ENCODE results near the gene NUP88.
"Not testable (repeated sequence)": the region's sequence is repeated elsewhere in the genome, so short reads cannot be mapped to it uniquely, and the experiment has no call there.

The NUP88 gene

DNA sequence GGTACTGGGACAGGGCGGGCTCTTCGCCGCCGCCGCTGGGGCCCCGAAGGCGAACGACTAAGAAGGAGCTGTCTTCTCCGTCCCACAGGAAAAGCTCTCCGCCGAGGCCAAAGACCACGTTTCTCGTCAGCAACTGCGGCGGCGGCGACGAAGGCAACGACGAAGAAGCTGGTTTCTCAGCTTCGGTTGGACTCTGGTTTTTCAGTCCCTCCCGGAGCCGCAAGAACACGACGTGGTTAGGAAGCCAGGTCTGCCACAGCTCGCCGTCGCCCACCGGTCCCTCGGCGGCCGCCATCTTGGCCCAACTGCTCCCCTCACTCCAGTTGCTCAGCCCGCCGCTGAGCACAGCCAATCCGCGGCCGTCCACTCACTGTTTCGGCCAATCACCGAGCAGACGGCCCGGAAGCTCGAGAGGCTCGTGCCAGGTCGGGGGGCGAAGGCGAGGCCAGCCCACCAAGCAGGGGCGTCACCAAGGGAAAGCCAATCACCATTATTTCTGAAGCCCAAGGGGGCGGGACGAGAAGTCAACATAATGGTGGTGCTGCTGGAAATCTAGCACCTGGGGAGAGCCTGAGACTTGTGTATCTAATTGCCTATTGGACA lies at the start of gene NUP88:
TSS of gene NUP88 (minus strand) at position 307 of the 603 bp plus-strand sequence. CDS start at position 295, 12 bp downstream.
- in situ Hi-C loops (cut with MboI; ENCODE audit: low sequenced_read_pairs): no loop called here

DNA sequence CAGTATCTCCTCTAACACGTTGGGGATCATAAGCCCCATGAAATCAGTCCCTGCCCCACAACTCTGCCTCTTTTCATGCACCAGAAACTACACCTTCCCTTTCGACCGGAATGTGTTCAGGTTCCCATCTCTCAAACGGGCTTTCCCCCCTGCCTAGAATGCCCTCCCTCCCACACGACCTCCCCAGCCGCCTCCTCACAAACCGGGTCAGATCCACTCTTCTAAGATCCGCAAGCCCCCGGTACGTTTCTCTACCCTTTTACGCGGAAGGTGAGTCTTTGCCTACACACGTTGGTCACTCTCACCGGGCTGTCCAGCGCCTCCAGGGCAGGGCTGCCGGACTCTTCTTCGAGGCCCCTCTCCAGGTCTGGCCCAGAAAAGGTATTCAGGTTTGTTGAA lies 48.6 kb upstream of the NUP88 start:
- in situ Hi-C loops (cut with MboI; ENCODE audit: low sequenced_read_pairs): no loop called here

DNA sequence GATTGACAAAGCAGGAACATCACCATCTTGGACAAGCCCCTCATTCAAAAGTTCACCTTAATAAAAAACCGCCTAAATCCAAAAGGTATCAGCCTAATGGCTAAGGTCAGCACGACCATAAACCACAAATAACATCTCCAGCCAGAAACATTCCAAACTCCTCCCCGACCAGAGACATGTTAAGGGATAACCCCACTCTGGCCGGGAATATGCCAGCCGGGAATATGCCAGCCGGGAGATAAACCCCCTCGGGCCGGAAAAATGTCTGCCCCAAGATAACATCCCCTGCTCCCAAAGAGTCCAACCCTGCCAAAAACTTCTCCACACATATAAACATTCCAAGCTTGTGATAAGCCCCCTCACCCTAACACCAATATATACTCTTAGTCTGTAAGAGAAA lies 48.0 kb upstream of the NUP88 start:
- in situ Hi-C loops (cut with MboI; ENCODE audit: low sequenced_read_pairs): no loop called here

DNA sequence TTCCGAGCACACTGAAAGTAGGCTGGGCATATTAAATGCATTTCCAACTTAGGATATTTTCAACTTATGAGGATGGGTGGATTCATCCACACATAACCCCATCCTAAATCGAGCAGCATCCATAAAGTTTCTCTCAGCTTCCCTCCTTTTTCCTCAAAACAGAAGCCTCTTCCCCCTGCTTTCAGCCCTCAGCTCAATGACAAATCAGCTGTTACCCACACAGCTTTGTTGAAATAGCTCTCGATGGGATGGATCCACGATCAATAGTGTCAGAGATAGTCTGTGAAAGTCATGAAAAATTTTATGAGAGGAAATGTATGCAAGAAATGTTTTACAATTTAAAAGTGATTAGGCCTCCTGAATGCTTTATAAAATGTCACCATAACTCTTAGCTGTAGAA lies 46.8 kb upstream of the NUP88 start:
- in situ Hi-C loops (cut with MboI; ENCODE audit: low sequenced_read_pairs): no loop called here

DNA sequence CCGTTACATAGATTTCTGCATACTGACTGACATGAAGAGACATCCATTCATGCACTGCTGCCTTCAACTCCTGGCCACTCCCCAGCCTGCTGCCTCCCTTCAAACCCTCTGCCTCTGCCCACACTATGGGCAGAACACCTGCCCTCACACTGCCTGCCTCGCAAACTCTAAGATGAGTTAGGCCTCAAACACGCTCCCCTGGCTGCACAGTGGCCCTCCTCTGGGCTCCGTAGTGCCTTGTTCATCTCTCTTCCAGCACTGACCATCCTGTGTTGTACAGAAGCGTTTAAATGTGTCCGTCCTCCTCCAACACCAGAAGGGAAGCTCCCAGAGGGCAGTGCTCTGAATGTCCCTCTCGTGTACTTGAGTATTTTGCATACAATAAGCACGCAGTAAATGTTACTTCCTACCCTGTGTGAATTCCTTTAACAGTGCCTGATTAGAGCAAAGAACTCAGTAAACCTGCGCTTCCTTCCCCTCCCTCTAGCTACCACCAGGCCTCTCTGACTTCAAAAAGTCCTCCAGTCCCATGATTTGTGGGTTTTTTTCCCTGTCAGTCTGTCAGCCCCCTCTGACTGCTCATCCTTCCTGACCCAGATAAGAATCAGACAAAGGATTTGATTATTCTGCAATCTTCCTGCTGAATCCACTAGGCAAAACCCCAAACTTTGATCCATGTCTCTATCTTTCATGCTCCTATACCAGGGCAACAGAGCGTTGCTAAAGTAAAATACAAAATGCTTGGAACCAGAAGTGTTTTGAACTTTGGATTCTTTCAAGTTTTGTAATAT lies 45.5 kb upstream of the NUP88 start:
- in situ Hi-C loops (cut with MboI; ENCODE audit: low sequenced_read_pairs): no loop called here

DNA sequence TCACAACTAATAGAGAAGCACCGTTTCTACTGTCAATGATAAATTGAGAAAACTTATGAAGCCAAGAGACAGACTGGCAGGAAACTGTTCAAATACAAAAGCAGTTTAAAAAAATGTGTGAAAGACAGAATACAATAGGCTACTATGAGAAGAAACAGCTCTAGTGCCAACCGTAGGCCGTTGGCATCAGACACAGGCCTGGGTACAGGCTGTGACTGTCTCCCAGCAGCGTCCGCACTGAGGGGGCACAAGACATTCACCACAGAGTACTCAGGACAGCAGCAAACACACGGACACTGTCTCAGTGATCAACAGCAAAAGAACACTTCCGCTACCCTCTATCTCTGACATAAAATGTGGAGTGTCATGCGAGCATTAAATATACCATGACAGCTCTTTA lies 27.3 kb upstream of the NUP88 start:
- in situ Hi-C loops (cut with MboI; ENCODE audit: low sequenced_read_pairs): no loop called here

DNA sequence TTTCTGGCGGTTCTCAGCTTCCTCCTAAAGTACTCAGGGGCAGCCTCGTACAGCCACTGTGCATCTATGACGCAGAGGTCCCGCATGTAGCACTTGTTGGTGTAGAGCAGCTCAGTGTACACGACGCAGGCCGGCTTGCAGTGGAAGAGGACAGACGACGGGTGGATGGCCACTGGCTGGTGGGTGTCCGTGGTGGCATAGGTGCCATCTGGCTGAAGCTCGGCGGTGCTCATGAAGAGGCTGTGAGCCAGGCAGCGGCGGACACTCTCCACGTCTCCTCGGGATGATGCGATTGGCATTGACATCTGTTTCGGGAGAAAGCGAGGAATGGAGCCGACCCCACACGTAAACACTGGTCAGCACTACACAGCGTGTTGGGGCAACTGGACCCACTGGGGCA lies 24.7 kb upstream of the NUP88 start:
- in situ Hi-C loops (cut with MboI; ENCODE audit: low sequenced_read_pairs): no loop called here

DNA sequence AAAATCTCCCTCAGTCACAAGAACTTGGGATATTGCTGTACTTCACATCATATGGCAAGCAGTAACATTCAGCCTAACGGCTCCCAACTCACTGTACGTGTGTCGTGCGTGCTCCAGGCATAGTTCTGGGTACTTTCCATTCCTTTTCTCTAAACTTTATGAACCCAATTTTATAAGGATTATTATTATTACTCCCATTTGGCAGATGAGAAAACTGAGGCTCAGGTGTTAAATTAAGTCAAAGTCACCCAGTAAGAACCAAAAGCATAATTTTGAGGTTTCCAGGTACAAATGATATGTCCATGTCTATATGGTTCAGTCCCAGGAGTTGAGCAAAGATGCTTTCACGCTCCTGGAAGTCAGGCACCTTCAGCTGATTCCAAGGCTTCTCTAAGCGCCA lies 24.3 kb upstream of the NUP88 start:
- in situ Hi-C loops (cut with MboI; ENCODE audit: low sequenced_read_pairs): no loop called here

DNA sequence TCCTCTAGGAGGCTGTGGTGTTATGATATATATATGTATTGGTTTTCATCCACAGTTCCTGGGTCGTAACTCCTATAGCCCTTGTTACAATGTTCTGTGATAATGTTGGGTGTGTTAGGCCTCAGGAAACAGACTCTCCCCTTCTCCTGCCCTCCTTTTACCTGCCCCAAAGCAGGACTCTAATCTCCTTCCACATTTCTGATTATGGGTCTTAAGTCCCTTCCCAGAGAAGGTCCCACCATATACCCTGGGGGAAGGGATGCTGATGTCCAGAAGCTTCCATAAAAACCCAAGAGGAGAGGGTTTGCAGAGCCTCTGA lies 19.9 kb upstream of the NUP88 start:
- in situ Hi-C loops (cut with MboI; ENCODE audit: low sequenced_read_pairs): no loop called here

DNA sequence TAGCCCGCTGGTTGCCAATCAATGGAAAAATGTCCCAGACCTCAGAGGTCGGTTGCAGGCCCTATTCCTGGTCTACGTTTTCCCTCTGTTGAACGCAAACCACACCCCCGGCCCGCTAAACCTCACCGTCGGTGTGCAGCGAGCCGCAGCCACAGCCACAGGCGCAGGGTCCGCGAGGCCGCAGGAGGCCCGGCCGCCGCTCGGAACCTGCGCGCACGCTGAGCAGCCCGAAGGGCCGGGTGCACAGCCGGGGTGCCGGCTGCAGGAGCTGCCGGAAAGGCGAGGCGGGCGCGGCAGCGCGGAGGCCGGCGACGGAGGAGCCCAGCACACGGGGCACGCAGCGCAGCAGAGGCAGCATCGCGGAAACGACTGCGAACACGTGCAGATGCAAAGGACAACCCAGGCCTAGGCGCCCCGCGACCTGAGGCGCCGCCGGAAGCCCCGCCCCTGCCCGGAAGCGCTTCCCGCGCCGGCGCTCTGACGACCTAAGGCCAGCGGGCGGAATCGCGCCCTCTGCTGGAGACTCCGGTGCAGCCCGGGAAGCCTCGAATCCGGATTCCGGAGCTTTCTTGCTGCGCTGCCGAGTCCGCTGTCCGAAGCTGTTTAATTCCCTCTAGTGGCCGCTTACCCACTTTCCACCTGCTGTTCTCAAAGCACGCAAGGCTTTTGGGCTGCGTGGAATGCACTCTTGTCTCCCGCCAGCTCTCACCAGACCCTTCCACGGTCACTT lies 19.4 kb upstream of the NUP88 start, which contains the start of gene C1QBP:
TSS of gene C1QBP (minus strand) at position 440 of the 730 bp plus-strand sequence. CDS start at position 358, 82 bp downstream.
- in situ Hi-C loops (cut with MboI; ENCODE audit: low sequenced_read_pairs): no loop called here

DNA sequence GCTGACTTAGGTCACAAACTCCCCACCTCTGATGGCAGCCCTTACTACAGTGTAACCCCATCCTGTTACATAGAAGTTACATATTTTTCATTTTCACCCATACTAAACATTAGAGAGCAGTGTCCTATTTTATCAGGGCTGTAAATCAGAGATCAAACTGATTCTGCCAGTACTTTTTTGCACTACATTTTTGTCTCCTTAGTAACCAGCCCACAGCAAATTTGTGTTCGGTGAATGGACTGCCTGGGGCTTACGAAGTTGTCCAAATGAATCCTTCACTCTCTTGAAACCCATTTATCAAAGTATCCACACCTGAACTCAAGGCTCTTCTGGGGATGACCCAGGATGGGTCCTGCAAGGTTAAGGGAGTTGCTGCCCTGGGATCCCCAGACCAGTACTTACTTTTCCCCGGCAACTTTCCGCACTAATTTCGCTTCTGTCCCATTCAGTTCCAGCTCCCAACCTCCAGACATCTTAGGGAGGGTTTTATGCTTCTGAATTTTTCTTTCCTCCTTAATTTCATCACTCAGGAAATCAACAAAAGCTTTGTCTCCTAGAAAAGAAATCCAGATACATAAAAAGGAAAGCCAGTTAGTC lies 18.4 kb upstream of the NUP88 start:
- in situ Hi-C loops (cut with MboI; ENCODE audit: low sequenced_read_pairs): no loop called here

DNA sequence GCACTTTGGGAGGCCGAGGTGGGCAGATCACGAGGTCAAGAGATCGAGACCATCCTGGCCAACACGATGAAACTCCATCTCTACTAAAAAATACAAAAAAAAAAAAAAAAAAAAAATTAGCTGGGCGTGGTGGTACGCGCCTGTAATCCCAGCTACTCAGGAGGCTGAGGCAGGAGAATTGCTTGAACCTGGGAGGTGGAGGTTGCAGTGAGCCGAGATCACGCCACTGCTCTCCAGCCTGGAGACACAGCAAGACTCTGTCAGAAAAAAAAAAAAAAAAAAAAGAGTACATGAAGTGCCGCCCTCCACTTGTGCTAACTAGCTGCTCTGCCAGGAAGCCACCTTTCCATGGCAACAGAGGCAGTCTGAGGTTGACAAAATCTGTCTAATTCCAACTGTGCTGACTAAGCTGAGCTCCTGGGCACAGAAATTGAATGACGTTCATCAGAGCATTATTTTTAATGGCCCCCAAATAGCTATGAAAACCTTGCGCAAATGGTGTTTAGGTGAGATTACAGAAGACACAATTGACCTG lies 16.4 kb upstream of the NUP88 start:
- in situ Hi-C loops (cut with MboI; ENCODE audit: low sequenced_read_pairs): not testable (repeated sequence)

DNA sequence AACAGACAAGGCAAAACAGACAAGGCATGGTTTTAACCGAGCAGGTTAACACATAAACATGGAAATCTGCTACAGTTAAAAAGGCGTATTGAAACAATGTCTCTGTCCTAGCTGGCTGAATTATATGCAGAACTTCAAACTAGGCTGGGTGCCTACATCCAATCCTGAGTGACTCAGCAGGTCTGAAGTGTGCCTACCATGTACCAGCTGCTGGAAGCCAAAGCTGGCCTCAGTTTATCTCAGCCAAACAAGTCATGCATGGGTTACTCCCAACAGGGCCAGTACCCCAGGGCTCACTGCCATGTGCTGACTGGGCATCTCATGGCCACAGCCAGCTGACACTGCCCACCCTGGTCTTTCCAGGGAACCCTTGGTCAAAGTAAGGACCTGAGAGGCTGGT lies 15.5 kb upstream of the NUP88 start:
- in situ Hi-C loops (cut with MboI; ENCODE audit: low sequenced_read_pairs): no loop called here

DNA sequence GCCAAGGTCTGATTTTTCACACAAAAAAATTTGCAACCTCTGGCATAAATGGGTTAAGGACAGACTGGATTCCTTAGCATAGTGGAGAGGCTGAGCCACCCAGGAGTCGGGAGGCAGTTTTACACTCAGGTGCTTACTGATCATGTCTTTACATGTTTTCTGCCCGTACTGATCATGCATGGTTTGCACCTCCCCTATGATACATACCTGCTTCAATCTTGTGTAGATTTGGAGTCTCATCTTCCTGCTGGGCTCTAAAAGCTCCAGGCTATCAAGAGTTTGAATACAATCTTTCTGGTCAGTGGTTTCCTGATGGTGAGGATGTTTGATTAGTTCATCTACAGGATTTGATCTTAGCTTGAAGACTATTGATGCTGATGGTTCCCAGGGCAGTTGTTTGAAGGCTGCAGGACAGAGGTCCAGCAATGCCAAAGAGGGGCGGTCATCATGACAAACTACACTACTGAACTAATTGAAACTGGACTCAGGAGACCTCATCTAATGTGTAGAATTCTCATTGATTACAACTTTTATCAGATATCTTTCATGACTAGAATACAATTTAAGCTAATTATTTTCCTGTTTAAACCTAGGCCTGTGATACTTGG lies 12.6 kb upstream of the NUP88 start:
- in situ Hi-C loops (cut with MboI; ENCODE audit: low sequenced_read_pairs): no loop called here

DNA sequence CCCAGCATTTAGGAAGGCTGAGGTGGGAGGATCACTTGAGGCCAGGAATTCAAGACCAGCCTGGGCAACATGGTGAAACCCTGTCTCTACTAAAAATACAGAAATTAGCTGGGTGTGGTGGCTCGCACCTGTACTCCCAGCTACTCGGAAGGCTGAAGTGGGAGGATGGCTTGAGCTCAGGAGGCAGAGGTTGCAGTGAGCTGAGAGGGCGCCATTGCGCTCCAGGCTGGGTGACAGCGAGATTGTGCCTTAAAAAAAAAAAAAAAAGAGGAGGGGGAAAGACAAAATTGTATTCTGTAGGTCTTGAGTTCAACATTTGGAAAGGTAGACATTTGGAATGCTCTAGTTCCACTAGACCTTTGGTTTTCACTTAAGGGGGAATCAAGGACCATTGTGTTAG lies 11.8 kb upstream of the NUP88 start:
- in situ Hi-C loops (cut with MboI; ENCODE audit: low sequenced_read_pairs): not testable (repeated sequence)

DNA sequence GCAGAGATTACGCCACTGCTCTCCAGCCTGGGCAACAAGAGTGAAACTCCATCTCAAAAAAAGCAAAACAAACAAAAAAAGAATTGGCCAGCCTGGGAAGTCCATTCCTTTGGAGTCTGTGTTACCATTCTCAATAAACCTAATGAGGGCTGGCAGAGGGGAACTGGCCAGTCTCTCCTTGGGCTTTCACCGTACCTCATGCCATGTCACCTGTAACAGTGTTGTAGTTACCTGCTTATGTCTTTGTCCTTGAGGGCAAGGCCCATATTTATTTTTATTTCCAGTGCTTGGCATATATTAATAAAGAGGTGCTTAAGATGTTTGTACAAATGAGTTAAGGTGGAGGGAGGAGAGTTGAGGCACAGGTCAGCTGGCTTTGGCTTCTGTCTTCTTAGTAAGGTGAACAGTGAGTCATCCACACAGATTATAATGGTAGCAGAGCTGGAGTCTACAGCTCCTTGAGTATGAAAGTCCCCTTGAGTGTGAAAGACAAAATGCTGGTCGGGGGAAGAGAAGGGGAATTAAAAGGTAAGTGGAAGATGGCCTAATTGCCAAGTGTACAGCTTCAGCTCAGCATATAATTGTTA lies 11.0 kb upstream of the NUP88 start:
- in situ Hi-C loops (cut with MboI; ENCODE audit: low sequenced_read_pairs): no loop called here

DNA sequence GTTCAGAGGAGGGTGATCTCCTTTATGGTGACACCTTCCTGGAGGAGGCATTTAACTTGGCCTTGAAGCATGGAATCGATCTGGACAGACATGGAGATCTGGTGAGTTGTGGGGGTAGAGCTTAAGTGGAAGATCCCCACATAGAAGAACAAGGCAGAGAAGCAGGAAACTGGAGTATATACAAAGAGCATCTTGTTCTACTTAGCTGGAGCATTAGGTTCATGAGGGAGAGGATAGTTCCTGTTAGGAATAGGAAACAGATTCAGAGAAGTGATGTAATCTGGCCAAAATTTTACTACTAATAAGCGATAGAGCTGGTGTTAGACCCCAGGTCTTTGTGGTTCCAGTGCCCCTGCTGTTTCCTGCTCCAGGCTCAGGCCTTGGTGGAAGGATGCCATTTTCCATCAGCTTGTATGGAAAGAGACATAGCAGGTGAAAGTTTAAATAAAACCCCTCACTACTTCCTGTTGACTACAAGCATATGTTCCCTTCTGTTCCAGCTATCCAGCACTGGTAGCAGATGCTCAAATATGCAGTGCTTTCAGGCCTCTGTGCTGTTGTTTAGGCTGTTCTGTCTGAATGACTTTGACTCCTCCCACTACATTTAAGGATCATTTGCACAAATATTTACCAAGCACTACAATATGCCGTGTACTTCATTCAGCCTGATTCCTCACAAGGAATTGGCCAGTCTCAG lies 9.9 kb upstream of the NUP88 start:
- in situ Hi-C loops (cut with MboI; ENCODE audit: low sequenced_read_pairs): no loop called here

DNA sequence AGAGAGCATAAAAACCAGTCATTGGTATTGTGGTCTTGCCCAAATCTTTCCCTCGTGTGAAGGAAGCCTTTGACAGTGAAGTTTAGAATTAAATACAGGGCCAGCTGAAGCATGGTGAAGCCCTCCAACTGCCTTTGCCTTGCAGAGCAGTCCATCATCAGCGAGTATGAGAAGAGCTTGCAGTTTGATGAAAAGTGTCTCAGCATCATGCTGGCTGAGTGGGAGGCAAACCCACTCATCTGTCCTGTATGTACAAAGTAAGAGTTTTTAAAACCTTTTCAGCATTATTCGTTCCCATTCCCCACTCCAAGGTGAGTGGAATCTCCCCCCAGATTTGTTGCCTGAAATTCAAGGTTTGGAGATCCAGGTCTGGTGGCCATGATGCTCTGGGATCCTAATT lies 6.4 kb upstream of the NUP88 start:
- in situ Hi-C loops (cut with MboI; ENCODE audit: low sequenced_read_pairs): no loop called here

DNA sequence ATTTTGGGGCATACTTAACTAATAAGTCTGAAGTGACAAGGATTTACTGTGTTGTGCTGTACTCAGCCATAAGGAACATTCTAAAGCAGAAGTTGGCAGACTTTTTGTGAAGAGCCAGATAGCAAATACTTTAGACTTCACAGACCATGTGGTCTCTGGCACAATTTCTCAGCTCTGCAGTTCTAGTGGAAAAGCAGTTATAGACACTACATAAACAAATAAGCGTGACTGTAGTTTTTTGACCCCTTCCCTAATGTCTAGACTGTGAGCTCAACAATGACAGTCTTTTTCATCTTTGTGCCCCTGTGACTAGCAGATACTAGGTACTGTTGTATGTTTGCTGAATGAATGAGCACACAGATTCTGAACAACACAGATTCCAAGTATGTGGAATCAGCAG lies 5.4 kb upstream of the NUP88 start:
- in situ Hi-C loops (cut with MboI; ENCODE audit: low sequenced_read_pairs): no loop called here

DNA sequence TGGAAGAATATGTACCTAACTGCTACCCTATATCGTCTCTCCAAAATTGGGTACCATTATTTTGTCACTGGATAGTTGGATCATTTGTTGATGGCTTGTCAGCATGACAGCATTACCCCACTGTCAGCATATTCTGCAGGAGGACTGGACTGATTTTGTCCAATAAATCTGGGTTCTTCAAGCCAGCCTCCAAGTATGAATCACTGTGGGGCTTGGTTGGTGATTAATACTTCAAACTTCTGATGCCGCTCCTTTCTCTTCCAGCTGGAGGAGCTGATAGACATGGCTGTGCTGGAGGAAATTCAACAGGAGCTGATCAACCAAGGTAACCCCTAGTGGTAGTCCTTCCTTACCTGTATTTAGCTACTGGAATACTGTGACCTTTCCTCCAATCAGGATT lies 3.0 kb upstream of the NUP88 start:
- in situ Hi-C loops (cut with MboI; ENCODE audit: low sequenced_read_pairs): no loop called here

Data from HL-60/S4 treated with phorbol 12-myristate 13-acetate at 8.2 ng/mL for 4 days and 3 days (cell line).